ENCODE data around the gene DAZL.

The DAZL gene, protein sequence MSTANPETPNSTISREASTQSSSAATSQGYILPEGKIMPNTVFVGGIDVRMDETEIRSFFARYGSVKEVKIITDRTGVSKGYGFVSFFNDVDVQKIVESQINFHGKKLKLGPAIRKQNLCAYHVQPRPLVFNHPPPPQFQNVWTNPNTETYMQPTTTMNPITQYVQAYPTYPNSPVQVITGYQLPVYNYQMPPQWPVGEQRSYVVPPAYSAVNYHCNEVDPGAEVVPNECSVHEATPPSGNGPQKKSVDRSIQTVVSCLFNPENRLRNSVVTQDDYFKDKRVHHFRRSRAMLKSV

DNA sequence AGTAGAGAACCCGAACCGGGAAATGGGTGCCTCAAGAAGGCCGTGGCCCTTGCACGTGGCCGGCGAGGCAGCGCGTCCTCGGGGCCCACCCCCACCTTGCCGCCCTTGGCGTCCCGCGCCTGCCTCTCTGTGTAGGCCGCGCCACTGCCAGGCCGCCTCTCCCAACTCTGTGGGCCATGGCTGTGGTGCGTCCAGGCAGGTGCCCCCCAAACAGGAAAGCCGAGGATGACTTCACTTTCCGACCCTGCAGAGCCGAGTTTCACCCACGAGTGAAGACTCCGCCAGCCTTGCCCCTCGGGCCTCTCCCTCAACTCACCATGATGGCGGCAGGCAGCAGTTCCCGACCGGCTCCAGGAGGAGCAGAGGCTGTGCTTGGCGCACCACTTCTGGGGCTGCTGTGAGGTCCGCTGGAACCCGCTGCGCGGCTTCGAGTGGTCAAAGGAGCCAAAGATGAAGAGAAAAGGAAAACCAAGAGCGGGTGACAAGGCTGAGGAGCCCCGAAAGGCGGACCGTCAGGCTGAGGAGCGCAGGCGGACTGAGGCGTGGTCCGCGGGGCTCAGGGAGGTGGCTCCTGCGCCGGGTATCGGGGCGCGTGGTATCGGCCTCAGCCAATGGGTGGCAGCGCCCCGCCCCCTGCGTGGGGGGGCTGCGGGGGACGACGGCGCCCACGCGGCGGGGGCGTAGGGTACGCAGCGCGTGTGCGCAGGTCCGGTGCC lies at the start of gene DAZL:
DAZL (minus strand) TSS at position 537 of the 716 bp plus-strand sequence; CDS start at position 319, 218 bp downstream.
- TF ChIP-seq, protein P1, sequence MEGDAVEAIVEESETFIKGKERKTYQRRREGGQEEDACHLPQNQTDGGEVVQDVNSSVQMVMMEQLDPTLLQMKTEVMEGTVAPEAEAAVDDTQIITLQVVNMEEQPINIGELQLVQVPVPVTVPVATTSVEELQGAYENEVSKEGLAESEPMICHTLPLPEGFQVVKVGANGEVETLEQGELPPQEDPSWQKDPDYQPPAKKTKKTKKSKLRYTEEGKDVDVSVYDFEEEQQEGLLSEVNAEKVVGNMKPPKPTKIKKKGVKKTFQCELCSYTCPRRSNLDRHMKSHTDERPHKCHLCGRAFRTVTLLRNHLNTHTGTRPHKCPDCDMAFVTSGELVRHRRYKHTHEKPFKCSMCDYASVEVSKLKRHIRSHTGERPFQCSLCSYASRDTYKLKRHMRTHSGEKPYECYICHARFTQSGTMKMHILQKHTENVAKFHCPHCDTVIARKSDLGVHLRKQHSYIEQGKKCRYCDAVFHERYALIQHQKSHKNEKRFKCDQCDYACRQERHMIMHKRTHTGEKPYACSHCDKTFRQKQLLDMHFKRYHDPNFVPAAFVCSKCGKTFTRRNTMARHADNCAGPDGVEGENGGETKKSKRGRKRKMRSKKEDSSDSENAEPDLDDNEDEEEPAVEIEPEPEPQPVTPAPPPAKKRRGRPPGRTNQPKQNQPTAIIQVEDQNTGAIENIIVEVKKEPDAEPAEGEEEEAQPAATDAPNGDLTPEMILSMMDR (conservative IDR thresholded peaks at IDR 0.05; ENCODE audit: low read depth, low read length), result no peak
- no peak for DNase-seq (ENCODE audit: low read depth)
- H3K4me3 ChIP-seq (ENCODE audit: low read depth, low read length), result no peak within 1 kb of the TSS

DNA sequence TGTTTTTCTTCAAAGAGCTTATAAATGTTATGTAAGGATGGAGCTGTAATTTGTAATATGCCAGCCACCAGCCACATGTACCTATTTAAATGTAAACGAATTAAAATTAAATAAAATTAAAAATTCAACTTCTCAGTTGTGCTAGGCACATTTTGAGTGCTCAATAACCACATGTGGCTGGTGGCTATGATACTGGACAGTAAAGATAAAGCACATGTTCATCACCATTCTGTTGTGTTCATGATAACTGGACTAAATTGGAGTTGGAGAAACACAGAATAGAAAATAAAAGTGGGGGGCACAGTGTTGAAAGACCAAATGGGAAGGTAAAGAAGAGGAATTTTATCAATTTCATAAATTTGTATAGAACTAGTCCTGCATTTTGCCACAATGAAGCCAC lies 49.8 kb upstream of the DAZL start:
- no peak overlapping the region for H3K4me3 ChIP-seq (ENCODE audit: low read depth, low read length)
- DNase-seq (ENCODE audit: low read depth), result no peak
- TF ChIP-seq, protein P1 (conservative IDR thresholded peaks at IDR 0.05; ENCODE audit: low read depth, low read length), result no peak

DNA sequence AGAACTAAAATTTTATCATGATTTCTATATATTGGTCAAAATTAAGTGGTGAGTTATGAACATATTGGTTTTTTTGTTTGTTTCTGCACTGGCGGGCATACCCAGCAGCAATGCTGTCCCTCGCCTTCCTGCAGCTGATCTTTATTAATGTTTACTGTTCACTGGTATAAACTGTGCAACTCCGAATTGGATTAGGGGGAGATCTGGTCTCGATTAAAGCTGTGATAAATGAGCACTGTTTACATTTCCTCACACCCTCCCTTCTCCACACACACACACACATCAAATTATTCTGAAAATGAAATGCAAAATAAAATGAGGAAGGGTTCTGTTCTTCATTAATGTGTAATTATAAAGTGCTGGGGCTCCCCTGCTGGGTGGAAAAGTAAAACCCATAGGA lies 48.5 kb upstream of the DAZL start:
- DNase-seq (ENCODE audit: low read depth), result no peak
- TF ChIP-seq, protein P1 (conservative IDR thresholded peaks at IDR 0.05; ENCODE audit: low read depth, low read length), result no peak
- no peak overlapping the region for H3K4me3 ChIP-seq (ENCODE audit: low read depth, low read length)

DNA sequence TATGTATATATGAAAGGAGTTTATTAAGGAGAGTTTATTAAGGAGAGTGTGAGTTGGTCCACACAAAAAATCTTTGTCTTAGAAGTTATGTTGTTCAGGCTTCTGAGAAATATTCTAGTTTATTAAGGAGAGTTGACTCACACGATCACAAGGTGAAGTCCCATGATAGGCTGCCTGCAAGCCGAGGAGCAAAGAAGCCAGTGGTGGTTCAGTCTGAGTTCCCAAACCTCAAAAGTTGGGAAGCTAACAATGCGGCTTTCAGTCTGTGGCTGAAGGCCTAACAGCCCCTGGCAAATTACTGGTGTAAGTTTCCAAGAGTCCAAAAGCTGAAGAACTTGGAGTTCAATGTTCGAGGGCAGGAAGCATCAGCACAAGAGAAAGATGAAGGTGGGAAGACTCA lies 42.4 kb upstream of the DAZL start:
- no peak overlapping the region for H3K4me3 ChIP-seq (ENCODE audit: low read depth, low read length)
- DNase-seq (ENCODE audit: low read depth), result peak; percentile 1

DNA sequence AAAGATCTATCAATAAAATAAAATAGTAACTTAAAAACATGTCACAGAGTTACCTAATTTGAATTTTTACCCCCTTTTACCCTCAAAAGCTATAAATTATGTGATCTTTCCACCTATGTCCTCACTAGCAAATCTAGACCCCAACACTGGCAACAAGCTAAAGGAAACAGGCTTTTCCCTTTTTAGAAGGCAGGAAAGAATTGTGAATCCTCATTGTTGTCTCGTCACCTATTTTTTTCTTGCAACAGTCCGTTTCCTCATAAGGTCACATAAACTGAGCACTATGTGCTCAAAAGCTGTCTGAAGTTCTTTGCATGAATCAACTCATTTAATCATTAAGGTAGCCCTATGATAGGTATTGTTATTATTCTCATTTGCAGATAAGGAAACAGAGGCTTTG lies 34.6 kb upstream of the DAZL start:
- H3K4me3 ChIP-seq (ENCODE audit: low read depth, low read length), result no peak overlapping the region
- DNase-seq (ENCODE audit: low read depth), result no peak
- TF ChIP-seq, protein P1 (conservative IDR thresholded peaks at IDR 0.05; ENCODE audit: low read depth, low read length), result no peak

More for the DNA sequence above, 42.4 kb upstream of the DAZL start:
- TF ChIP-seq, protein P1 (conservative IDR thresholded peaks at IDR 0.05; ENCODE audit: low read depth, low read length), result no peak

DNA sequence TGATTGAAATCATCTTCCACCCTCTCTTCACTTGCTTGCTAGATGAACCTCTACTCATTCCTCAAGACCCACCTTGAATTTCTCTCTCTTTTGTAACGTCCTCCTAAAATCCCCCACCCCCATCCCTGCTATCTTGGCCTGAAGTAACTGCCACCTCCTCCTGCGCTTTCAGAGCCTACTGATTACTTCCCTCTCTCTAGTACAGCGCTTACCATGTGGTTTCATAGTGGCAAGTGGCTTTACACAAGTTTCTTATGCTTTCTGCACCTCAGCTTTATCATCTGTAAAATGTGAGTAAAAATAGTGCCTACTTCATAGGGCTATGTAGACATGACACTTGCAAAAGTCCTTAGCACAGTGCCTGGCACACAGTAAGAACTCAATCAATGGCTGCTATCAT lies 28.7 kb upstream of the DAZL start:
- no peak for DNase-seq (ENCODE audit: low read depth)
- TF ChIP-seq, protein P1 (conservative IDR thresholded peaks at IDR 0.05; ENCODE audit: low read depth, low read length), result no peak
- no peak overlapping the region for H3K4me3 ChIP-seq (ENCODE audit: low read depth, low read length)
